GM23338 (cell line): ENCODE results near the gene HIVEP1. TPM values are rescaled to one million over a fixed set of nuclear protein-coding genes. Genes with fewer than 3 reads are reported as not detected.

ENCODE experiments used
- ATAC-seq: fragments of 200-7000 bp; cut with Tn5 transposase; 3 replicates; pipeline ENCODE4 v1.9.1; 2020
- DNase-seq: peaks from one replicate; pipeline ENCODE4 v3.0.0-alpha.2; 2015; ENCODE audit warnings: low spot score
- H2AFZ ChIP-seq: fragments of 200-600 bp; sonication (generic); 2 replicates; pipeline ENCODE4 v1.8.0; 2016; ENCODE audit warnings: antibody characterized with exemption, mild to moderate bottlenecking, moderate library complexity
- H3F3A ChIP-seq: fragments of 200-600 bp; sonication (generic); replicated peaks from 2 replicates; pipeline ENCODE4 v1.8.0; 2017; ENCODE audit warnings: antibody characterized with exemption, mixed run types, low read depth
- H3K27ac ChIP-seq: fragments of 200-600 bp; sonication (generic); 2 replicates; pipeline ENCODE4 v1.6.1; 2016; ENCODE audit warnings: low read depth
- H3K27me3 ChIP-seq: fragments of 200-600 bp; sonication (generic); 2 replicates; pipeline ENCODE4 v1.8.0; 2016; ENCODE audit warnings: mild to moderate bottlenecking, mixed run types, moderate library complexity; ENCODE audit not compliant: insufficient read depth
- H3K36me3 ChIP-seq: fragments of 200-600 bp; sonication (generic); 2 replicates; pipeline ENCODE4 v1.8.0; 2016; ENCODE audit warnings: mild to moderate bottlenecking; ENCODE audit not compliant: insufficient read depth
- H3K4me1 ChIP-seq: fragments of 200-600 bp; sonication (generic); 2 replicates; pipeline ENCODE4 v1.8.0; 2016; ENCODE audit warnings: mild to moderate bottlenecking, moderate library complexity; ENCODE audit not compliant: insufficient read depth
- H3K4me2 ChIP-seq: fragments of 200-600 bp; sonication (generic); 2 replicates; pipeline ENCODE4 v1.7.1; 2017; ENCODE audit warnings: mixed run types
- H3K4me3 ChIP-seq: fragments of 200-600 bp; sonication (generic); 2 replicates; pipeline ENCODE4 v1.6.1; 2016; ENCODE audit warnings: mixed run types
- H3K79me2 ChIP-seq: fragments of 200-600 bp; sonication (generic); replicated peaks from 2 replicates; pipeline ENCODE4 v1.8.0; 2017; ENCODE audit warnings: mild to moderate bottlenecking; ENCODE audit not compliant: insufficient read depth
- H3K9me2 ChIP-seq: fragments of 200-600 bp; sonication (generic); 2 replicates; pipeline ENCODE4 v1.8.0; 2017; ENCODE audit not compliant: insufficient read depth
- H4K20me1 ChIP-seq: fragments of 200-600 bp; sonication (generic); replicated peaks from 2 replicates; pipeline ENCODE4 v1.8.0; 2017; ENCODE audit warnings: mild to moderate bottlenecking; ENCODE audit not compliant: insufficient read depth
- H3K27ac Mint-ChIP-seq: 2 replicates; pipeline ENCODE4 v1.8.0; 2020; ENCODE audit warnings: inconsistent platforms, mild to moderate bottlenecking, moderate library complexity, mixed read lengths
- H3K27me3 Mint-ChIP-seq: 3 replicates; pipeline ENCODE4 v1.8.0; 2022; ENCODE audit warnings: low read depth, mild to moderate bottlenecking, moderate library complexity, mixed read lengths, inconsistent platforms; ENCODE audit not compliant: insufficient read depth, poor library complexity
- H3K36me3 Mint-ChIP-seq: 3 replicates; pipeline ENCODE4 v1.8.0; 2021; ENCODE audit warnings: low read depth, mild to moderate bottlenecking, inconsistent platforms, moderate library complexity, mixed read lengths
- H3K4me1 Mint-ChIP-seq: 3 replicates; pipeline ENCODE4 v1.8.0; 2020; ENCODE audit warnings: mild to moderate bottlenecking, inconsistent platforms, mixed read lengths
- H3K4me3 Mint-ChIP-seq: 3 replicates; pipeline ENCODE4 v1.8.0; 2021; ENCODE audit warnings: moderate library complexity, mild to moderate bottlenecking, inconsistent platforms, mixed read lengths
- H3K9me3 Mint-ChIP-seq: 3 replicates; pipeline ENCODE4 v1.8.0; 2020; ENCODE audit warnings: moderate library complexity, mild to moderate bottlenecking, inconsistent platforms, mixed read lengths
- CREB1 ChIP-seq: fragments of 250-450 bp; sonication (Bioruptor Pico); IDR thresholded peaks from 2 replicates; pipeline ENCODE4 v1.5.0; 2020; ENCODE audit warnings: low read depth, mild to moderate bottlenecking, moderate library complexity
- CTCF ChIP-seq, 2 experiments: fragments of 200-600 bp in 1 of 2; sonication (generic) in 1 of 2; conservative IDR thresholded peaks; 2 replicates each; pipeline versions ENCODE4 v1.5.1 to v1.6.1; 2016 to 2017; ENCODE audit warnings: antibody characterized with exemption in 2 of 2, low read depth in 2 of 2, mild to moderate bottlenecking in 2 of 2, moderate library complexity in 1 of 2
- EZH2 ChIP-seq: fragments of 200-600 bp; sonication (generic); IDR thresholded peaks from one replicate; pipeline ENCODE4 v1.8.0; 2017; ENCODE audit warnings: antibody characterized with exemption, mild to moderate bottlenecking, low read depth; ENCODE audit not compliant: unreplicated experiment
- EZH2phosphoT487 ChIP-seq: fragments of 200-600 bp; sonication (generic); IDR thresholded peaks from one replicate; pipeline ENCODE4 v1.8.1; 2018; ENCODE audit warnings: antibody characterized with exemption; ENCODE audit not compliant: unreplicated experiment
- JUNB ChIP-seq: IDR thresholded peaks from one replicate; pipeline ENCODE4 v1.6.1; 2016; ENCODE audit warnings: antibody characterized with exemption; ENCODE audit not compliant: unreplicated experiment
- NANOG ChIP-seq: IDR thresholded peaks from 2 replicates; pipeline ENCODE4 v1.6.1; 2016; ENCODE audit warnings: antibody characterized with exemption, borderline replicate concordance
- POLR2AphosphoS5 ChIP-seq: IDR thresholded peaks from 2 replicates; pipeline ENCODE4 v1.6.1; 2016; ENCODE audit warnings: antibody characterized with exemption, low read depth
- STAT1 ChIP-seq: IDR thresholded peaks from one replicate; pipeline ENCODE4 v1.6.1; 2016; ENCODE audit warnings: antibody characterized with exemption; ENCODE audit not compliant: unreplicated experiment
- ZNF114 ChIP-seq: fragments of 250-450 bp; sonication (Bioruptor Pico); IDR thresholded peaks from 2 replicates; pipeline ENCODE4 v1.5.0; 2020; ENCODE audit warnings: mild to moderate bottlenecking, moderate library complexity
- ZNF331 ChIP-seq: fragments of 250-450 bp; sonication (Bioruptor Pico); IDR thresholded peaks from 2 replicates; pipeline ENCODE4 v1.5.0; 2020; ENCODE audit warnings: low read depth, mild to moderate bottlenecking, moderate library complexity
- polyA plus RNA-seq: library from polyadenylated mRNA; unstranded; fragments of >200 nt; fragmentation: Nextera tagmentation; extraction: Ambion mirVana; gene quantifications from 2 replicates; pipeline ENCODE4 v1.2.1, GENCODE V29; 2016
- total RNA-seq: library from RNA; depleted of rRNA; stranded (reverse); fragments of >200 nt; shearing (Covaris generic); gene quantifications from 2 replicates; pipeline ENCODE4 v1.2.3, GENCODE V29; 2014
- TF ChIP-seq, protein P1 (sequence below): IDR thresholded peaks from 2 replicates; pipeline ENCODE4 v1.6.1; 2016; ENCODE audit warnings: antibody characterized with exemption
- TF ChIP-seq, protein P2 (sequence below): fragments of 250-450 bp; sonication (Bioruptor Pico); IDR thresholded peaks from 2 replicates; pipeline ENCODE4 v1.5.0; 2020; ENCODE audit warnings: mild to moderate bottlenecking, moderate library complexity

HIVEP1 gene
- total and polyA plus RNA-seq, 2 experiments from 2014 or later: 10.1 to 21.7 TPM

GRCh38 chr6:12138381-12138780, 126.3 kb downstream of the HIVEP1 start:
- no peaks in the 10 kb centered on the region for H4K20me1 ChIP-seq
- H3K9me3 Mint-ChIP-seq: peaks cover 50% of the 10 kb centered on the region
- no peaks in the 10 kb centered on the region for H3K9me2 ChIP-seq
- H3K4me1 Mint-ChIP-seq: no peaks in the 10 kb centered on the region
- no peak overlapping the region for H3K4me3 Mint-ChIP-seq
- no peak overlapping the region for H3K4me2 ChIP-seq
- no peak for TF ChIP-seq CREB1 (CRISPR knock-in tag)
- no peak for TF ChIP-seq POLR2AphosphoS5
- TF ChIP-seq ZNF114 (CRISPR knock-in tag): no peak
- no peak for TF ChIP-seq JUNB
- TF ChIP-seq NANOG: no peak
- TF ChIP-seq, protein P1, sequence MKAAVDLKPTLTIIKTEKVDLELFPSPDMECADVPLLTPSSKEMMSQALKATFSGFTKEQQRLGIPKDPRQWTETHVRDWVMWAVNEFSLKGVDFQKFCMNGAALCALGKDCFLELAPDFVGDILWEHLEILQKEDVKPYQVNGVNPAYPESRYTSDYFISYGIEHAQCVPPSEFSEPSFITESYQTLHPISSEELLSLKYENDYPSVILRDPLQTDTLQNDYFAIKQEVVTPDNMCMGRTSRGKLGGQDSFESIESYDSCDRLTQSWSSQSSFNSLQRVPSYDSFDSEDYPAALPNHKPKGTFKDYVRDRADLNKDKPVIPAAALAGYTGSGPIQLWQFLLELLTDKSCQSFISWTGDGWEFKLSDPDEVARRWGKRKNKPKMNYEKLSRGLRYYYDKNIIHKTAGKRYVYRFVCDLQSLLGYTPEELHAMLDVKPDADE: no peak
- TF ChIP-seq EZH2: no peak
- H3K36me3 Mint-ChIP-seq: peaks cover 83% of the 10 kb centered on the region
- H3K27me3 ChIP-seq: no peaks in the 10 kb centered on the region
- H2AFZ ChIP-seq: no peak overlapping the region
- no peak for DNase-seq
- no peak overlapping the region for H3K27ac Mint-ChIP-seq
- H3F3A ChIP-seq: no peaks in the 10 kb centered on the region
- no peaks in the 10 kb centered on the region for H3K79me2 ChIP-seq
- peaks cover 4% of the 10 kb centered on the region for H3K27me3 Mint-ChIP-seq
- H3K27ac ChIP-seq: no peak overlapping the region
- no peaks in the 10 kb centered on the region for H3K4me1 ChIP-seq
- ATAC-seq: no peak
- H3K36me3 ChIP-seq: peaks cover 27% of the 10 kb centered on the region
- no peak overlapping the region for H3K4me3 ChIP-seq

DNA sequence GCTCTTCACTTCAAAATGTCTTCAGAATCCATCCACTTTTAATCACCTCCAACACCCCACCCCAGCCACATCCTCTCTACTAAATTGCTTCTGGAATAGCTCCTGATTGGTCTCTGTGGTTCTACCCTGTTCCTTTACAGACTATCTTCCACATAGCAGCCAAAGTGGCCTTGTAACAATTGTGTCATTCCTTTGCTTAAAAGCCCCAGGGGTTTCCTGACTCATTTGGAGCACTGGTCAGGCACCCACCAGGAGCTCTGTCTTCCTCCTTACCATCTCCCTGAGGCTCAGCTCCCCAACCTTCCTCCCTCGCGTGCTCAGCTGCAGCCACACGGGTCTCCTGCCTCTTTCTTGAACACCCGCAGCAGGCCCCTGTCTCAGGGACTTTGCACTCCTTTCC, 126.8 kb downstream of the HIVEP1 start:
- H3K27me3 Mint-ChIP-seq: peaks cover 4% of the 10 kb centered on the region
- H3K4me1 Mint-ChIP-seq: no peaks in the 10 kb centered on the region
- H3K9me3 Mint-ChIP-seq: peaks cover 56% of the 10 kb centered on the region
- H3K27ac ChIP-seq: no peak overlapping the region
- DNase-seq: no peak
- H3K36me3 ChIP-seq: peaks cover 27% of the 10 kb centered on the region
- no peak overlapping the region for H3K4me2 ChIP-seq
- H3F3A ChIP-seq: no peaks in the 10 kb centered on the region
- H3K79me2 ChIP-seq: no peaks in the 10 kb centered on the region
- ATAC-seq: no peak
- no peaks in the 10 kb centered on the region for H3K9me2 ChIP-seq
- no peaks in the 10 kb centered on the region for H3K4me1 ChIP-seq
- no peaks in the 10 kb centered on the region for H4K20me1 ChIP-seq
- H3K27ac Mint-ChIP-seq: no peak overlapping the region
- no peaks in the 10 kb centered on the region for H3K27me3 ChIP-seq
- H2AFZ ChIP-seq: no peak overlapping the region
- H3K4me3 ChIP-seq: no peak overlapping the region
- H3K4me3 Mint-ChIP-seq: no peak overlapping the region
- H3K36me3 Mint-ChIP-seq: peaks cover 88% of the 10 kb centered on the region
- no peak for TF ChIP-seq CREB1 (CRISPR knock-in tag)
- TF ChIP-seq ZNF114 (CRISPR knock-in tag): no peak
- TF ChIP-seq, protein P2, sequence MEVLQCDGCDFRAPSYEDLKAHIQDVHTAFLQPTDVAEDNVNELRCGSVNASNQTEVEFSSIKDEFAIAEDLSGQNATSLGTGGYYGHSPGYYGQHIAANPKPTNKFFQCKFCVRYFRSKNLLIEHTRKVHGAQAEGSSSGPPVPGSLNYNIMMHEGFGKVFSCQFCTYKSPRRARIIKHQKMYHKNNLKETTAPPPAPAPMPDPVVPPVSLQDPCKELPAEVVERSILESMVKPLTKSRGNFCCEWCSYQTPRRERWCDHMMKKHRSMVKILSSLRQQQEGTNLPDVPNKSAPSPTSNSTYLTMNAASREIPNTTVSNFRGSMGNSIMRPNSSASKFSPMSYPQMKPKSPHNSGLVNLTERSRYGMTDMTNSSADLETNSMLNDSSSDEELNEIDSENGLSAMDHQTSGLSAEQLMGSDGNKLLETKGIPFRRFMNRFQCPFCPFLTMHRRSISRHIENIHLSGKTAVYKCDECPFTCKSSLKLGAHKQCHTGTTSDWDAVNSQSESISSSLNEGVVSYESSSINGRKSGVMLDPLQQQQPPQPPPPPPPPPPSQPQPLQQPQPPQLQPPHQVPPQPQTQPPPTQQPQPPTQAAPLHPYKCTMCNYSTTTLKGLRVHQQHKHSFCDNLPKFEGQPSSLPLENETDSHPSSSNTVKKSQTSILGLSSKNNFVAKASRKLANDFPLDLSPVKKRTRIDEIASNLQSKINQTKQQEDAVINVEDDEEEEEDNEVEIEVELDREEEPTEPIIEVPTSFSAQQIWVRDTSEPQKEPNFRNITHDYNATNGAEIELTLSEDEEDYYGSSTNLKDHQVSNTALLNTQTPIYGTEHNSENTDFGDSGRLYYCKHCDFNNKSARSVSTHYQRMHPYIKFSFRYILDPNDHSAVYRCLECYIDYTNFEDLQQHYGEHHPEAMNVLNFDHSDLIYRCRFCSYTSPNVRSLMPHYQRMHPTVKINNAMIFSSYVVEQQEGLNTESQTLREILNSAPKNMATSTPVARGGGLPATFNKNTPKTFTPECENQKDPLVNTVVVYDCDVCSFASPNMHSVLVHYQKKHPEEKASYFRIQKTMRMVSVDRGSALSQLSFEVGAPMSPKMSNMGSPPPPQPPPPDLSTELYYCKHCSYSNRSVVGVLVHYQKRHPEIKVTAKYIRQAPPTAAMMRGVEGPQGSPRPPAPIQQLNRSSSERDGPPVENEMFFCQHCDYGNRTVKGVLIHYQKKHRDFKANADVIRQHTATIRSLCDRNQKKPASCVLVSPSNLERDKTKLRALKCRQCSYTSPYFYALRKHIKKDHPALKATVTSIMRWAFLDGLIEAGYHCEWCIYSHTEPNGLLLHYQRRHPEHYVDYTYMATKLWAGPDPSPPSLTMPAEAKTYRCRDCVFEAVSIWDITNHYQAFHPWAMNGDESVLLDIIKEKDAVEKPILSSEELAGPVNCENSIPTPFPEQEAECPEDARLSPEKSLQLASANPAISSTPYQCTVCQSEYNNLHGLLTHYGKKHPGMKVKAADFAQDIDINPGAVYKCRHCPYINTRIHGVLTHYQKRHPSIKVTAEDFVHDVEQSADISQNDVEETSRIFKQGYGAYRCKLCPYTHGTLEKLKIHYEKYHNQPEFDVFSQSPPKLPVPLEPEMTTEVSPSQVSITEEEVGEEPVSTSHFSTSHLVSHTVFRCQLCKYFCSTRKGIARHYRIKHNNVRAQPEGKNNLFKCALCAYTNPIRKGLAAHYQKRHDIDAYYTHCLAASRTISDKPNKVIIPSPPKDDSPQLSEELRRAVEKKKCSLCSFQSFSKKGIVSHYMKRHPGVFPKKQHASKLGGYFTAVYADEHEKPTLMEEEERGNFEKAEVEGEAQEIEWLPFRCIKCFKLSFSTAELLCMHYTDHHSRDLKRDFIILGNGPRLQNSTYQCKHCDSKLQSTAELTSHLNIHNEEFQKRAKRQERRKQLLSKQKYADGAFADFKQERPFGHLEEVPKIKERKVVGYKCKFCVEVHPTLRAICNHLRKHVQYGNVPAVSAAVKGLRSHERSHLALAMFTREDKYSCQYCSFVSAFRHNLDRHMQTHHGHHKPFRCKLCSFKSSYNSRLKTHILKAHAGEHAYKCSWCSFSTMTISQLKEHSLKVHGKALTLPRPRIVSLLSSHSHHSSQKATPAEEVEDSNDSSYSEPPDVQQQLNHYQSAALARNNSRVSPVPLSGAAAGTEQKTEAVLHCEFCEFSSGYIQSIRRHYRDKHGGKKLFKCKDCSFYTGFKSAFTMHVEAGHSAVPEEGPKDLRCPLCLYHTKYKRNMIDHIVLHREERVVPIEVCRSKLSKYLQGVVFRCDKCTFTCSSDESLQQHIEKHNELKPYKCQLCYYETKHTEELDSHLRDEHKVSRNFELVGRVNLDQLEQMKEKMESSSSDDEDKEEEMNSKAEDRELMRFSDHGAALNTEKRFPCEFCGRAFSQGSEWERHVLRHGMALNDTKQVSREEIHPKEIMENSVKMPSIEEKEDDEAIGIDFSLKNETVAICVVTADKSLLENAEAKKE: no peak
- no peak for TF ChIP-seq EZH2
- TF ChIP-seq, protein P1: no peak
- no peak for TF ChIP-seq STAT1
- TF ChIP-seq ZNF331 (CRISPR knock-in tag): no peak
- no peak for TF ChIP-seq EZH2phosphoT487
- TF ChIP-seq POLR2AphosphoS5: no peak
- TF ChIP-seq JUNB: no peak
- TF ChIP-seq NANOG: no peak
- TF ChIP-seq CTCF (conservative IDR thresholded peaks at IDR 0.05; ENCODE audit: low read depth in 2 of 2): no peak
